ENCODE measurements around the gene SYT17.

DNA sequence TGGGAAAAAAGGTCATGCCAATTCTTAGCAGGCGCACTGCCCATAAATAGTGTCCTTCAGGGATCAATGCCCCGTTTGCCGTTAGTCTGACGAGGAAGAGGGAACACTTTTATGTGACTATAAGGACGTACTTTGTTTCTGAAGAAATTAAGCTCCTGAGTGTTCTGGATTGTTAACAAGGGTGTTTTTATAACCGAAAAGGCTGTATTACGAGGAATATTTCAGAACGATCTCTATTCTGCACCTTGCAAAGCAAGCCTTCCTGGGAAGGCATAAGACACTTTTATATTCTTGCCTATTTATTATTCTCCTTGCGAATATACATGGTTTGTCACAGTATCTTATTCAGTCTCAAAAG lies 24.5 kb upstream of the SYT17 start:
- TF ChIP-seq, protein P1, sequence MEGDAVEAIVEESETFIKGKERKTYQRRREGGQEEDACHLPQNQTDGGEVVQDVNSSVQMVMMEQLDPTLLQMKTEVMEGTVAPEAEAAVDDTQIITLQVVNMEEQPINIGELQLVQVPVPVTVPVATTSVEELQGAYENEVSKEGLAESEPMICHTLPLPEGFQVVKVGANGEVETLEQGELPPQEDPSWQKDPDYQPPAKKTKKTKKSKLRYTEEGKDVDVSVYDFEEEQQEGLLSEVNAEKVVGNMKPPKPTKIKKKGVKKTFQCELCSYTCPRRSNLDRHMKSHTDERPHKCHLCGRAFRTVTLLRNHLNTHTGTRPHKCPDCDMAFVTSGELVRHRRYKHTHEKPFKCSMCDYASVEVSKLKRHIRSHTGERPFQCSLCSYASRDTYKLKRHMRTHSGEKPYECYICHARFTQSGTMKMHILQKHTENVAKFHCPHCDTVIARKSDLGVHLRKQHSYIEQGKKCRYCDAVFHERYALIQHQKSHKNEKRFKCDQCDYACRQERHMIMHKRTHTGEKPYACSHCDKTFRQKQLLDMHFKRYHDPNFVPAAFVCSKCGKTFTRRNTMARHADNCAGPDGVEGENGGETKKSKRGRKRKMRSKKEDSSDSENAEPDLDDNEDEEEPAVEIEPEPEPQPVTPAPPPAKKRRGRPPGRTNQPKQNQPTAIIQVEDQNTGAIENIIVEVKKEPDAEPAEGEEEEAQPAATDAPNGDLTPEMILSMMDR (IDR thresholded peaks at IDR 0.05 in 2 of 3, conservative IDR thresholded peaks at IDR 0.05 in 1 of 3; ENCODE audit: borderline replicate concordance in 1 of 3, insufficient read depth in 1 of 3, low read depth in 2 of 3, low read length in 2 of 3), result no peak
- TF ChIP-seq ZFX (IDR thresholded peaks at IDR 0.05) (no peak), FOSL1 (IDR thresholded peaks at IDR 0.05; ENCODE audit: low read depth) (no peak)
